CD4-positive, alpha-beta T cell treated with Interferon alpha-2 for 1 hour (primary cell): ENCODE results near the gene ZNF738.
A peak's percentile ranks its signal among the peaks of the same experiment; 100 is the strongest.
"Not testable (repeated sequence)": the region's sequence is repeated elsewhere in the genome, so short reads cannot be mapped to it uniquely, and the experiment has no call there.

Experiments used
- DNase-seq, 2 donors: peaks; one replicate each; pipeline ENCODE4 v3.0.0-alpha.2; 2020 to 2022

Gene ZNF738

GRCh38 chr19:21358768-21359451 is at the start of gene ZNF738:
TSS of gene ZNF738 (plus strand) at chr19:21359000. CDS start at chr19:21359141, 141 bp downstream.
- peak; percentile 87 for DNase-seq

GRCh38 chr19:21312807-21313206 is 46.0 kb upstream of the ZNF738 start:
- DNase-seq: not testable (repeated sequence)

- DNase-seq: no peak
Measured at GRCh38 chr19:21314676-21315075, 44.1 kb upstream of the ZNF738 start.

GRCh38 chr19:21317821-21318220 is 41.0 kb upstream of the ZNF738 start:
- DNase-seq: no peak

DNA sequence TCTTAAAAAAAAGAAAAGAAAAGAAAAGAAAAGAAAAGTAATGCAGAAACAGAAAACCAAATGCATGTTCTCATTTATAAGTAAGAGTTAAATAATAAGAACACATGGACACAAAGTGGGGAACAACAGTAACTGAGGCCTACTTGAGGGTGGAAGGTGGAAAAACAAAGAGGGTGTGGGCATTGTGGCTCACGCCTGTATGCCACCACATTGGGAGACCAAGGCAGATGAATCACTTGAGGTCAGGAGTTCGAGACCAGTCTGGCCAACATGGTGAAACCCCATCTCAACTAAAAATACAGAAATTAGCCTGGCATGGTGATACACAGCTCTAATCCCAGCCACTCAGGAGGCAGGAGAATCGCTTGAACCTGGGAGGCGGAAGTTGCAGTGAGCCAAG is 37.7 kb upstream of the ZNF738 start:
- no peak for DNase-seq

GRCh38 chr19:21321996-21322395 is 36.8 kb upstream of the ZNF738 start:
- no peak for DNase-seq

DNA sequence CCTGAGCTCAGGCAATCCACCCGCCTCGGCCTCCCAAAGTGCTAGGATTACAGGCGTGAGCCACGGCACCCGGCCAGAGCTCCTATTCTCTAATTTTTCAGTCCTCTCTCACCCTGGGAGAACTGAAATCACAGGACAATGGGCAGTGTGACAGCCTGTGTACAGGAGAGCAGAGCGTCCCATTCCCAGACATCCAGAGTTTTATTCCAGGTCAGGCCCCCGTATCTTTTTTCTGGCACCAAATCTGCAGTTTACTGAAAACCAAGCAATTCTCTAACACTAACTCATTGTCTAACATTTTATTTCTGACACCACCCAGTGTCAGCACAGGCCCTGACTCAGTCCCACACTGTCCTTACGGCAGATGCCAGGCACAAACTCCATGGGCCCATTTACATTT is 36.3 kb upstream of the ZNF738 start:
- DNase-seq: no peak

GRCh38 chr19:21323000-21323399 is 35.8 kb upstream of the ZNF738 start:
- DNase-seq: no peak

DNA sequence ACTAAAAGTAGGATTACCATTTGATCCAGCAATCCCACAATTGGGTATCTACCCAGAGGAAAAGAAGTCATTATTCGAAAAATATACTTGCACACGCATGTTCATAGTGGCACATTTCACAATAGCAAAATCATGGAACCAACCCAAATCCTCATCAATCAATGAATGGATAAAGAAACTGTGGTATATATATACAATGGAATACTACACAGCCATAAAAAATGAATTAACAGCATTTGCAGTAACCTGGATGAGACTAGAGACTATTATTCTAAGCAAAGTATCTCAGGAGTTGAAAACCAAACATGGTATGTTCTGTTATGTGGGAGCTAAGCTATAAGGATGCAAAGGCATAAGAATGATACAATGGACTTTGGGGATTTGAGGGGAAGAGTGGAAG is 32.6 kb upstream of the ZNF738 start:
- no peak for DNase-seq

GRCh38 chr19:21328406-21328805 is 30.4 kb upstream of the ZNF738 start:
- peak in 1 of 2 donors; percentile 15 for DNase-seq

DNA sequence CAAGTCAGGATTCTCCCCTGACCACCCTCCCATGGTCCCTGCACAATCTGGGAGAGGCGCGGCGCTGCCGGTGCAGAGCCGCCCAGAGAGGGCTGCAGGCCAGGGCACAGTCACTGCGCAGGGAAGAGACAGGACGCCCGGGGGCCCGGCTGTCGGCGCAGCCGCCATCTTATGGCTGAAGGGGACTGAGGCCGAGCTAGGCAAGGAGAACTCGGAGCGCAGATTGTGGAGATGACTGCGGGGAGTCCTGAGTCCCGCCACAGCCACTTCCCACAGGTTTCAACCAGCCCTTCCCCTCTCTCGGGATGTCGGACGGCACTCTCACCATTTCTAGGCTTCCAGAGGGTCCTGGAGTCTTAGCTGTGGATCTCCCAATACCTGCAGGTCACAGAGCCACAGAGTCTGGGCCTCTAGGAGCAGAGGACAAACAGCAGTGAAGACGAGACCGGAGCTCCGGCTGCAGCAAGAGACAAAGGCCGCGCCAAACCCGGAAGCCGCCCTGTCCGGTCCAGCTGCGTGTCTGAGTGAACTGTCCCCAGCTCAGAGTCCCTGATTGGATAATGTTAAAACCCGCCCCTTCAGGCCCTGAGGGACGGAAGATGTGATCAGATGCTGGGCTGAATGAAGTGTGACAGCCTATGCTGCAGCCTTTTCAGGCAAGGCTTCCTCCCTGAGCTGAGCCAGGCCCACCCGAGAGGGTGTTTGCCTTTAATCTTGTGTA is 29.8 kb upstream of the ZNF738 start, which contains the start of gene ZNF708:
ZNF708 (minus strand) TSS at position 526 of the 721 bp plus-strand sequence; CDS start at position 328, 198 bp downstream.
- DNase-seq: peak; percentile 86 to 93

GRCh38 chr19:21335721-21336120 is 23.1 kb upstream of the ZNF738 start:
- DNase-seq: no peak

DNA sequence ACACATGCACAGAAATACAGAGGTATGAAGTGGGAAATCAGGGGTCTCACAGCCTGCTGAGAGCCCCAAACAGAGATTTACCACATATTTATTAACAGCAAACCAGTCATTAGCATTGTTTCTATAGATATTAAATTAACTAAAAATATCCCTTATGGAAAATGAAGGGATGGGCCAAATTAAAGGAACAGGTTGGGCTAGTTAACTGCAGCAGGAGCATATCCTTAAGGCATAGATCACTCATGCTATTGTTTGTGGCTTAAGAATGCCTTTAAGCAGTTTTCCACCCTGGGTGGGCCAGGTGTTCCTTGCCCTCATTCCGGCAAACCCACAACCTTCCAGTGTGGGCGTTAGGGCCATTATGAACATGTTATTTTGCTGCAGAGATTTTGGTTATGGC is 14.0 kb upstream of the ZNF738 start:
- not testable (repeated sequence) for DNase-seq

GRCh38 chr19:21352830-21353229 is 6.0 kb upstream of the ZNF738 start:
- no peak for DNase-seq

DNA sequence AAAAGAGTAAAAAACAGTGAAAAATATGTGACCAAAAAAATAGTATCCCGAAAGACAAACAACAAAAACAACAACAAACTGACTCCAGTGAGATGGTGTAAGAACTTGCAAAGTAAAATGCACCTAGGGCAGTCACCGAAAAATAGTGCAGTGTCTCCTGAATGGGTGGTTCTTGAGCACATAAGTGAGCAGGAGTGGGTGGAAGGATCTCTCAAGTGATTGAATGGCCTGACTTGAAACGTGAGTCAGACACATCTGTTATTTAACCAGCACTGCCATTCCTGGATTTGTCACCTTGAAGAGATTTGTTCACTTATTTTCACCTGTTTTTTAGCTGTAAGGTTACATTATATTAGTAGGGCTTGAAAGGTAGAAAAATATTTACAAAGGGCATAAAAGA is 3.5 kb downstream of the ZNF738 start:
- no peak for DNase-seq

DNA sequence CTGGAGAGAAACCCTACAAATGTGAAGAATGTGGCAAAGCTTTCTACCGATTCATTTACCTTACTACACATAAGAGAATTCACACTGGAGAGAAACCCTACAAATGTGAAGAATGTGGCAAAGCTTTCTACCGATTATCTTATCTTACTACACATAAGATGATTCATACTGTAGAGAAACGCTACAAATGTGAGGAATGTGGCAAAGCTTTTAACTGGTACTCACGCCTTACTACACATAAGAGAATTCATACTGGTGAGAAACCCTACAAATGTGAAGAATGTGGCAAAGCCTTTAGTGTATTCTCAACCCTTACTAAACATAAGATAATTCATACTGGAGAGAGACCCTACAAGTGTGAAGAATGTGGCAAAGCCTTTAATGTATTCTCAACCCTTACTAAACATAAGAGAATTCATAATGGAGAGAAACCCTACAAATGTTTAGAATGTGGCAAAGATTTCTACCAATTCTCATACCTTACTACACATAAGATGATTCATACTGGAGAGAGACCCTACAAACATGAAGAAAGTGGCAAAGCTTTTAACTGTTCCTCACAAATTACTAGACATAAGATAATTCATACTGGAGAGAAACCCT is 25.3 kb downstream of the ZNF738 start:
- DNase-seq: no peak

- DNase-seq: no peak
Measured at GRCh38 chr19:21396121-21396520, 37.3 kb downstream of the ZNF738 start.

DNA sequence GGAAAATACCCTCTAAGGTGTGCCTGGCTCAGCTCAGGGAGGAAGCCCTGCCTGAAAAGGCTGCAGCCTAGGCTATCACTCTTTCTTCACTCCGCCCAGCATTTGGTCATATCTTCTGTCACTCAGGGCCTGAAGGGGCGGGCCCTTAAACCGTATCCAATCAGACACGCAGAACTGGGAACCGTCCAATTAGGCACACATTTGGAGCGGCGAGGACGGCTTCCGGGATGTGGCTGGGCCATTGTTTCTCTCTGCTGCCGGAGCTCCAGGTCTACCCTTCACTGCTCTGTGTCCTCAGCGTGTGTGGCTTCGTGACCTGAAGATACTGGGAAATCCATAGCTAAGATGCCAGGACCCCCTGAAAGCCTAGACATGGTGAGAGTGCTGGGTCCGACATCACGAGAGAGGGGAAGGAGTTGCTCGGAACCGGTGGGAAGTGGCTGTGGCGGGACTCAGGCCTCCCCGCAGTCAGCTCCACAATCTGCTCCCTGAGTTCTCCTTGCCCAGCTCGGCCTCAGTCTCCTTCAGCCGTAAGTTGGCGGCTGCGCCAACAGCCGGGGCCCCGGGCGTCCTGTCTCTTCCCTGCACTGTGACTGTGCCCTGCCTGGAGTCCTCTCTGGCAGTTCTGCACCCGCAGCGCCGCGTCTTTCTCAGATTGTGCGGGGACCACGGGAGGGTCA is 38.2 kb downstream of the ZNF738 start, which contains the start of gene ZNF493:
ZNF493 (plus strand) TSS at position 241 of the 680 bp plus-strand sequence; CDS start at position 346, 105 bp downstream.
- DNase-seq: peak; percentile 90 to 95

DNA sequence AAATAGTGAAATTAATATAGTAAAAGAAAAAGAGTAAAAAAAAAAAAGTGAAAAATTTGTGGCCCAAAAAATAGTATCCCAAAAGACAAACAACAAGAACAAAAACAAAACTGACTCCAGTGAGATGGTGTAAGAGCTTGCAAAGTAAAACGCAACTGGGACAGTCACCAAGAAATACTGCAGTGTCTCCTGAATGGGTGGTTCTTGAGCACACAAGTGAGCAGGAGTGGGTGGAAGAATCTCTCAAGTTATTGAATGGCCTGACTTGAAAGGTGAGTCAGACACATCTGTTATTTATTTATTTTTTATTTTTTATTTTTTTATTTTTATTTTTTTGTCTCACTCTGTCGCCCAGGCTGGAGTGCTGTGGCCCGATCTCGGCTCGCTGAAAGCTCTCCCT is 40.1 kb downstream of the ZNF738 start:
- no peak for DNase-seq

DNA sequence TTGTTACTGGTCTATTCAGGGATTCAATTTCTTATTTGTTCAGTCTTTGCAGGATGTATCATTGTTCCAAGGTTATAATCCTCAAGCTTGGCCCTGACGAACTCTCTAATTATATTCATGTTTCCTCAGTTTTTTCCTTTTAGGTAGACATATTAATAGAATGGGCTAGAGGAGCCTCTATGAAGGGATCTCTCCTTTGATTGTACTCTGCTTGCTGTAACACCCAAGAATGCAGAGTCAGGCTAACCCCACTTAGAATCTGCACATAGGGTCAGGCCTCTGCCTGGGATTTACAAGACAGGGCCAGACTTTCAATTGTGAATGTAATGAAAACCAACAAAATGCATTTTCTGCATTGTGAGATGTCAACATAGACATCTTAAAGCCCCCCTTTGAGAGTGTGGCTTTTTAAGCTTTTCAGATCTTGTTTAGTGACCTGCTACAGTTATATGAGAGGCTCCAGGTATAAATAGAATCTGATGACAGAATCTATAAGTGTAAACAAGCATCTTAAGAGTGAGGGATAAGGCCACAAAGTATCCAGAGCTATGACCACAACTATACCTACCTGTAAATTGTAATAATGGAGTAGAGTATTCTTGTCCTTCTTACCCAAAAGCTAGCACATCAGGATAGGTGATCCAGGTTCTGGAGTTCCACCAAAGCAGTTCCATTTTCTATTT is 43.6 kb downstream of the ZNF738 start:
- no peak for DNase-seq

GRCh38 chr19:21410166-21410565 is 51.4 kb downstream of the ZNF738 start:
- DNase-seq: no peak

DNA sequence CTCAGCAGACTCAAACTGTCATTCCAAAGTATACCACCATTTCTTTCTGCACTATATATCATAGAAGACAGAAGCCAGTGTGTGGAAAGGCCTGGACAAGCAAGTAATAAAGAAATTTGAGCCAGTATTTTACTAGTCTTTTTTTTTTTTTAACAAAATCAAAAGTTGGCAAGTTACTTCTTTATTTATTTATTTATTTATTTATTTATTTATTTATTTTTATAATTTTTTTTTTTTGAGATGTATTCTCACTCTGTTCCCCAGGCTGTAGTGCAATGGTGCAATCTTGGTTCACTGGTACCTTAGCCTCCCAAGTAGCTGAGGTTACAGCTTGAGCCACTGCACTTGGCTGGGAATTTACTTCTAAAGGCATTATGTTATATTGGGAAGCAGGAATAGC is 63.4 kb downstream of the ZNF738 start:
- no peak for DNase-seq
